IPS-NIHi7 (cell line): Measurements from ENCODE around the gene DLGAP3.

Experiments used
- DNase-seq: peaks from one replicate; pipeline ENCODE4 v3.0.0; 2012; ENCODE audit warnings: mixed read lengths; ENCODE audit errors: extremely low spot score

DLGAP3 gene

DNA sequence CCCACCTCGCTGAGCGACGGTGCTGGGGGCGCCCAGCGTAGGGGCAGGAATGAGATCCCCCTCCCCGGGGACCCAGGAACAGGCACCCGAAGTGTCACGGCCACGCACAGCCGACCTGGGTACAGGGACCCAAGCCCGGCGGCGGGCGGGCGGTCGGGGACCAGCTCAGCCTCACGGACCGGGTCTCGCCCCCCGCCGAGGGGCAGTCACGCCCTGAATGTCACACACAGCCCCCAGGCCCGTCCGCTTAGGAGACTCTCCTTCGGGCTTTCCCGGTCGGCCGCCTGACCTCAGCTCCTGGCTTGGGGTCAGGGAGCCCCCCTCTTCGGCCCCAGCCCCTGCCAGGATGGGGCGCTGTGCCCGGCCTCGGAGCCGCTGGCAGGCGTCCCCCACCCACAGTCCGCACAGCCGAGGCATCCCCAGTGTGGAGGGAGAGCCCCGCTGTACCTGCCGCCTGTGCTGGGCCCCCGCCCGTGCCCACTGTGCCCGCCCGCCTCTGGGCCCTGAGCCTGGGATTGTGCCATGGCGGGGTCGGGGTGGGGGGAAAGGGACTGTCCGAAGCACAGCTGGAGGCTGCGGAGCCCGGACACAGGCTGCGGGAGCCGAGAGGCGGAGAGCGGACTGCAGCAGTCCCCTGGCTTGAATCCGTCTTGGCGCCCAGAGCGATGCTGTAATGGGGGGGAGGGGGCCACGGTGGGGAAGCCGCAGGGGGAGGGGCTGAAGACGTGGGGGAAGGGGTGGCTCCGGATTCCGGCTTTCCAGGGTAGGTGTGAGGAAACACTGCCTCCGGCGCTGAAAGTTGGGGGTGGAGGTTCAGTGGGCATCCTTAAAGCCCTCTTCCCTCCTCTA lies 627 bp upstream of the DLGAP3 start:
- DNase-seq, result peak; percentile 57

GRCh38 chr1:34928699-34929496 lies 552 bp downstream of the DLGAP3 start:
- peak; percentile 60 for DNase-seq

DNA sequence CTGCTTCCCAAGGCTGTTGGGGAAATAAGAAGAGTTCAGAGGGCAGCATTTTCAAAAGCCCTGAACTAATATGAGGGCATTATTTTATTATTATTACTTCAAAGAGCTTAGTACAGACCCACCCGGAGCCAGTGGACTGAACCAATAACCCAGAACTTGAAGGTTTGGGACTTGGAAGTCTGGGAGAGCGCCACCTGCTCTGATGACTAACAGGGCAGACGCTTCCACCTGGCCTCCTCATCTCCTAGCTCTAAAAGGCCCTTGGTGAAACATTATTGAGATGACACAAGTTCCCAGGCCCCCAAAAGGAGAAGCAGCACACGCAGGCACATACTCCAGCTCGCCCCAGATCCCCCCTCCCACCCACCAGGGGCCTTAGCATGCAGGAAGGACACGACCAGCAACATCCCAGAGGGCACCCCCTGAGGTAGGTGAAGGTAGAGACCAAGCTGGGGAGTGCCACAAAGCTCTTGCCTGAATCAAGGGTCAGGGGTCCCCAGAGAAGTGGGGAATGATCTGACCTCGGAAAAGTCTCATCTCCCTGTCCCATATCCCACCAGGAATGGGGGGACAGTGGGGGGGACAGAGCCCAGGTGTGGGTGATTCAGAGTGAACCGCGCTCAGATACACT lies 1.3 kb downstream of the DLGAP3 start:
- no peak for DNase-seq

GRCh38 chr1:34927316-34927715 lies 2.1 kb downstream of the DLGAP3 start:
- no peak for DNase-seq

DNA sequence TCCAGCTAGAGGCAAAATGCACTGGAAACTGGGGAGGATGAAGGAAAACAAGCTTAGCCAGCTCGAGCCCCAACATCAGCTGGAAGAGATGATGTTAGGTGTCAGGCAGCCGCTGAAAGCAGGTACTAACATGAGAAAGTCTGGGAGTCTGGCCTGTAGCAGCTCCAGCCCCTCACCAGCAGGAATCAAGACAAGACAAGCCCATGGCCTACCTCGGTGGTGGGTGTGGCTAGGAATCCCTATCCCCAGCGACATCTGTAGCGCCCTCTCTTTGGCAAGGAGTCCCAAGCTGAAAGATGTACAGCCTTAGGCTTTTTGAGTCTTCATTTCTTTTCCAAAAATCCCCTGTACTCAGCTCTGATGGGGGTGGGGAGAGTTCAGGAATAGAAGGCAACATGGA lies 2.6 kb downstream of the DLGAP3 start:
- peak; percentile 8 for DNase-seq

GRCh38 chr1:34926156-34926555 lies 3.3 kb downstream of the DLGAP3 start:
- DNase-seq, result no peak

DNA sequence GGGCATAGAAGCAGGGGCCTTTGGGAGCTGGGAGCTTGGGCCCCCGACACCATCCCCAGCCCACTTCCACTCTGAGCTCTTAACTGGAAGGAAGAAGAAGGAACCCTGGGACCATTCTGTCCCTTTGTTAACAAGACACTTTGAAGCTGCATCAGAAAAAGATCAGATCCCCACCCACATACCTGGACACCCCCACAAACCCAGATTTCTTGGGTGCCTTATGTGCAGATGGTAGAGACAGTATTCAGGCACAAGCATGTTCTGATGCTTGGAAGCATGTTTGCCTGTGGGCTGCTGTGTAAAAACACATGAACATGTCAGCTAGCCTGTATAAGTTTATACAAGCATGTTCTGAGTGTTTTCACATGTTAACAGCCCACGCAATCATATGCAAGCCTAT lies 3.7 kb downstream of the DLGAP3 start:
- DNase-seq, result no peak

GRCh38 chr1:34924759-34925555 lies 4.5 kb downstream of the DLGAP3 start:
- peak; percentile 91 for DNase-seq

GRCh38 chr1:34923490-34923889 lies 6.0 kb downstream of the DLGAP3 start:
- DNase-seq, result no peak

- DNase-seq, result peak; percentile 78
These were observed 10.4 kb downstream of the DLGAP3 start for GRCh38 chr1:34918977-34919561.

DNA sequence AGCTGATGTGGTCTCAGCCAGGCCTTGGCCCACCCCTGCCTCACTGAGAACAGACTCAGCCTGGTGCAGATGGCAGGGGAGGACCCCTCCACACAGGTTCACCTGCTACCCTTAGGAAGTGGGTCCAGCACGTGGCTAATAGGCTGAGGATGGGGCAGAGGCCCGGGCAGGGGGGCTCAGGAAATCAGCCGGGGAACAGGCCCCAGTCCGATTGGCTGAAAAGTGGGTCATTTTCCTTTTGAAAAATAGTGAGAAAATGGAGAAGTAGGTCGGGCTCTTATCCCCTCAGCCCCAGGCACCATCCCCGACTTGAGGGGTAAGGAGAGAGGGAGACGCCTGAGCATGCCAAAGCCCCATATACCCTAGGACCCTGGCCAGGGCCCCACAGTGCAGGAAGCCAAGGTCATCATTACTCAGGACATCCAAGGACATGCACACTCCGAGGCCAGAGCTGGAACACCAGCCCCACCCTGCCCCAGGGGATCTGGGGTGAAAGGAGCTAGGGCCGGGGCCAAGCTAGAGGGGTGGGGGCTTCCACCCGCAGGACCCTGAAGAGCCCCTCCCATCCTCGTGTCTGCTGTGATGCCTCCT lies 11.0 kb downstream of the DLGAP3 start:
- no peak for DNase-seq

DNA sequence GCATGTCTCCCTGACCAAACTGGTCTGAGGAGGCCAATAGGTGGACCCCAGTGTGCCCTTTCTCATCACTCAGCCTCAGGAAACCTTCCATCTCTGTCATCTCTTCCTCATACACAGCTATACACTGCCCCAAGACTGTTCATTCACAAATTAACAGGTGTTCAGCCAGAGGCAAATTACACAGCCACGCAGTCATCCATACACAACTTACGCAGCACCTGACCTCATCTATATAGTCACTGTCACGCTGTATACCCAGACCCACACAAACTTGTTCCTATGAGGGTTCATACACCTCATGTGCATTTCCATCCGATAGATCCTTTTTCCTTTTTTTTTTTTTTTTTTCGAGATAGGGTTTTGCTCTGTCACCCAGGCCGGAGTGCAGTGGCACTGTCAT lies 12.4 kb downstream of the DLGAP3 start:
- DNase-seq, result no peak

GRCh38 chr1:34916104-34916503 lies 13.3 kb downstream of the DLGAP3 start:
- DNase-seq, result no peak

DNA sequence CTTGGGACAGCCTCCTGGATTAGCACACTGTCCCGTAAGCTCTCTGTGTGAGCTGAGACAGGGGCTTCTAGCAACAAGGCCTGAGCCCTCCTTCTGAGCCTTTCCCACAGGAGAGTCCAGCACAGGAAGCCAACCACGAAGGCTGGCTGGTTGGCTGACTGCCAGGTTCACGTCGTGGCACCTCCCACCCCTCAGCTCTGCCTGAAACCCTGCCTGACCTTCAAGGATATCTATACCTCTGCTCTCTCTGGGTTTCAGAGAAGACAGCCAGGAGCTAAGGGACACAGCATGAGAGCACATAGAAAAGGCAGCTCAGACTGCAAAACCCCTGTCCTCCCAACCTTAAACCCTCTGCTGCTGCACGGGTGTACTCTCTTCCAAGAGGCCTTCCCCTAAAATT lies 13.9 kb downstream of the DLGAP3 start:
- no peak for DNase-seq

GRCh38 chr1:34914958-34915357 lies 14.5 kb downstream of the DLGAP3 start:
- no peak for DNase-seq

- DNase-seq, result no peak
These were observed 18.0 kb downstream of the DLGAP3 start for GRCh38 chr1:34911465-34911864.

- no peak for DNase-seq
These were observed 19.0 kb downstream of the DLGAP3 start for GRCh38 chr1:34910425-34910824.

GRCh38 chr1:34908369-34908768 lies 21.1 kb downstream of the DLGAP3 start:
- no peak for DNase-seq

DNA sequence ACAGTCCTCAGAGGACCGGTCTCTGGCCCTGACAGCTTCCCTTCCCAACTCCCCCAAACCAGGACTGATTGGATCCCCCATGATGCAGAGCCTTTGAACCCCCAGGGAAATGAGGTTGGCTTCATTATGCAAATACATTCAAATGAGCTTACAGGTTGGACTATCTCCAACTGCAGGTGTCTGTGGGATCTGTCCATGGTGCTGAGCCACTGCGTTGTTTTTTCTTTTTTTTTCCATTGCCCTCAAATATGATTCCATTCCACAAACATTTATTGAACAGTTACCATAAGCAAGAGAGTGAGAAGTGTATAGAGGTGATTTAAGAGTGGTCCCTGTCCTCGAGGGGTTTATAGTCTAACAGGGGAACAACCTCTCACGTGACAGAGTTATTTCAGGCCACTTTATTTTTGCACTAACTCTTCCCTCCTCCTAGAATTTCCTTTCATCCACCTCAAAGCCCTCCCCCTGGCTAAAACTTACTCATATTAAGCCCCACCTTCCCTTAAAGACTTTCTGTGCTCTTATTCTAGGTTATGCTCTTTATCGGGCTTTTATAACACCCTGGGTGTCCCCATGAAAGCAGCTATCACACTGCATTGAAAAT lies 21.9 kb downstream of the DLGAP3 start:
- no peak for DNase-seq

DNA sequence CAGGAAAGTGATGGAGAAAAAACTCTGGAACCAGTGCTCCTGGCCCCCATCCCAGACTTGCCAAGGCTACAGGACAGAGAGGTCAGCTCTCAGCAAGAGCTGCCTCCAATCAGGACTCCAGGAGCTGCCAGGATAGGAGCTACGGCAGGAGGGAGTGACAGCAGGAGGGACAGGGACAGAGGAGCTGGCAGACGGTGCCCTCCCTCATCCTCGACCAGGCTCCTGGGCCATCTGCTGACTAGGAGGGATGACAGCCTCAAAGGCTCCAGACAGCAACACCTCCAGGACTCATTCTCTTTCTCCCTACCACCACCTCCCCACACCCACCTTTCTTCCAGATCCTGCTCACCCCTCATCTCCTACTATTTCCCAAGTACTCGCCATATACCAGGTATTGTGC lies 22.7 kb downstream of the DLGAP3 start:
- no peak for DNase-seq

DNA sequence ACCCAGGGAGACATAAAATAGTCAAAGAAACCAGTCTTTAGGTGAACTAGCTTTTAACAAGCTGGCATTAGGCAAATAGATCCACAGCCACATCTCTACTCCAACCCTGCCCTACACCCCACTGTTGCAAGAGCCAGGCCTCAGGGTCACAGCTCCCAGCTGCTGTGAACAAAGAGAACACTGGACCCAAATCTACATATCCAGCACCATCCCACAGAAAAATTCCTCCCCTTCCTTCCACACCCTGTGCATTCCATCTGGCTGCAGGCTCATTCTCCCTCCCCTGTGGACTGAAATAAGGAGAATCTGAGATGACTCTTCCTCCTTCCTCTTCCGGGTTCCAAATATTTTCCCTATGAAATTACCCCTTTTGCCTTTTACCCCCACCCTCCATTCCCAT lies 23.2 kb downstream of the DLGAP3 start:
- no peak for DNase-seq
